Measurements from ENCODE around the gene MAGI2.

MAGI2 gene

DNA sequence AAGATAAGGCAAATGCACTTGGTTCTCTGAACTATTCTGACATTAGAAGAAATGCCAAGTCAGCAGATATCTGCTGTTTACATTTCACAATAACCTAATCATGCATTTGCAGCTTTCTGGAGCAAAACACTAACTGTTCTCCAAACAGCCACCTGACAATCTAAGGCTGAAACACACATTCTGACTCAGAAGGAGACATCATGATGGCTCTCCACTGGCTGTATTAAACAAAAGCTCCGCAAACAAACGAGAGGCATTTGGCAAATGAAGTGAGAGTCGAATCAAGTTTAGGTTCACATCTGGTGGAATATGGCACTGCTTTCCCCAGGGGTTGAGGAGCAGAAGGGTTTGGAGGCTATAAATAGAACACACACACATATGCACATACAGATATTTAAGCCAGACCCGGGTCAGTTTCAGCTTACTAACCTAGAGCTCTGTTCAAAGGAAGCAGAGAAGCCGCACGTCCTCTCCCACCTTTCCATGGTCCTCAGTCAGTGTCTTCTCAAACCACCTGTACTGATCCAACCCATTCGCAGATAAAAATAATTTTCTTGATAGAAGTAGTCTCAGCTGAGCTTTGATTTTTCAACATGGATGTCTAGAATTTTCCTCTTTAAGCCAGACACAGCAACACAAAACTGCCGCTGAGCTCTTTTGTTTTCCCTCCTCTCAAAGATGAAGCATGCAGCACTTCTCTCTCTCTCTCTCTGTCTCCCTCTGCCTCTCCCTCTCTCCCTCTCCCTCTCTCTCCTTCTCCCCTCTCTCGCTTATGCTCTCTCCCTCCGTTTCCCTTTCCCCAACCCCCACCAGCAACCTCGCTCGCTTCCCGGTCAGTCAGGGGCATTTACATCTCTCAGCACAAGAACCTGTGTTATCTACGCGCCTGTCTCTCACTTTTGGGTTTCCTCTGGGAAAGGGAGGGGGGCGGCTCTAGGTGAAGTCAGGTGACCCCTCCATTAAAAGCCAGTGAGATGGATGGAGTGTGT lies 682.8 kb downstream of the MAGI2 start:
- no peaks in the 10 kb centered on the region for H3K9me3 ChIP-seq (ENCODE audit: severe bottlenecking)
- H3K27me3 ChIP-seq (ENCODE audit: insufficient read depth, poor library complexity, severe bottlenecking), result peaks cover 32% of the 10 kb centered on the region
- ATAC-seq (ENCODE audit: low read depth) (no peak), DNase-seq (ENCODE audit: low spot score) (no peak)
- no peak overlapping the region for H3K4me3 ChIP-seq (ENCODE audit: severe bottlenecking)
- no peak overlapping the region for H3K27ac ChIP-seq (ENCODE audit: poor library complexity, severe bottlenecking)
- TF ChIP-seq, protein P1, sequence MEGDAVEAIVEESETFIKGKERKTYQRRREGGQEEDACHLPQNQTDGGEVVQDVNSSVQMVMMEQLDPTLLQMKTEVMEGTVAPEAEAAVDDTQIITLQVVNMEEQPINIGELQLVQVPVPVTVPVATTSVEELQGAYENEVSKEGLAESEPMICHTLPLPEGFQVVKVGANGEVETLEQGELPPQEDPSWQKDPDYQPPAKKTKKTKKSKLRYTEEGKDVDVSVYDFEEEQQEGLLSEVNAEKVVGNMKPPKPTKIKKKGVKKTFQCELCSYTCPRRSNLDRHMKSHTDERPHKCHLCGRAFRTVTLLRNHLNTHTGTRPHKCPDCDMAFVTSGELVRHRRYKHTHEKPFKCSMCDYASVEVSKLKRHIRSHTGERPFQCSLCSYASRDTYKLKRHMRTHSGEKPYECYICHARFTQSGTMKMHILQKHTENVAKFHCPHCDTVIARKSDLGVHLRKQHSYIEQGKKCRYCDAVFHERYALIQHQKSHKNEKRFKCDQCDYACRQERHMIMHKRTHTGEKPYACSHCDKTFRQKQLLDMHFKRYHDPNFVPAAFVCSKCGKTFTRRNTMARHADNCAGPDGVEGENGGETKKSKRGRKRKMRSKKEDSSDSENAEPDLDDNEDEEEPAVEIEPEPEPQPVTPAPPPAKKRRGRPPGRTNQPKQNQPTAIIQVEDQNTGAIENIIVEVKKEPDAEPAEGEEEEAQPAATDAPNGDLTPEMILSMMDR (IDR thresholded peaks at IDR 0.05; ENCODE audit: poor library complexity, severe bottlenecking), result no peak
- H3K4me1 ChIP-seq (ENCODE audit: insufficient read depth, poor library complexity, severe bottlenecking), result no peaks in the 10 kb centered on the region
- no peaks in the 10 kb centered on the region for H3K36me3 ChIP-seq (ENCODE audit: low read depth)

DNA sequence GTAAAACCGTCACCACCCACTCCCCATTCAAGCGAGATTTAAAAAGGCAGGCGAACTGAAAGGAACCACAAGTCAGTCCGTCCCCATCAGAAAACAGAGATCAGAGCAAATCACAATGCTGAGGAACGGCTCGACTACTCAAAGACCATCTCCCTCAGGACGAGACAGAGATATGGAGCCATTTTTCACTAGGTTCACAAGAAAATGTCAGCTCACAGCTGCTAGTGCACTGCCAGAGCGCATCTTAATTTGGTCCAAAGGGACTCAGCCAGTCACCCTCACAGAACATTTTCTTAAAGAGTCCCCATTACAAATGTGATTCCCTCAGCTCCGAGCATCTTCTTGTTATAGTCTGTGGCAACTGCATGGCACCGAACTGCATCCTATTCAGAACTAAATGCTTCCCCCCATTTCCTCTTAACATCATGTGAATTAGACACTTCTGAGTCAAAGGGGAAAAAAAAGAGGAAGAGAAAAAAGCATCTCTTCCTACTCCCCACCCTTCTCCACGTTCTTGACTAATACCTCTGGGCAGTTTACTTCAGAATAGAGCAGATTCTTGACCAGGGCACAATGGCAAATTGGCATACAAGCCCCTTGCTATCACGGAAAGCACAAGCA lies 683.9 kb downstream of the MAGI2 start:
- DNase-seq (ENCODE audit: low spot score), result no peak

DNA sequence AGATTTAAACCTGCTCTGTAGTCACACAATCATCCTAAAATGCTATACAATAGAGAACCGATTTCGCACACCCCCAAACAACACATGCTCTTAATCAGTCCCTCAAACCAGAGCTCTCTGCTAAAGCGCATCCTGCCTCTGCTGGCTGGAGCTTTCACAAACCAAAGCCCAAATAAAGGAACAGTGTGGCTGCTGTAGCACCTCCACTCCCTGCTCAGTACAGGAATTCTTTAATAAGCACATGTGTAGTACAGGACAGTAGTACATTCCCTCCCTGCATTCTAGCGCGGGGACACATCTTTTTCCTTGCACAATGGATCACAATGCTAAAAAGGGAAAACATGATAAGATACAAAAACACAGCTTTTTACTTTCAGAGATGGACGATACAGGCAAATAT lies 684.6 kb downstream of the MAGI2 start:
- Histone ChIP-seq H3K27me3 (ENCODE audit: insufficient read depth, poor library complexity, severe bottlenecking) (peaks cover 32% of the 10 kb centered on the region), H3K36me3 (ENCODE audit: low read depth) (no peaks in the 10 kb centered on the region), H3K4me1 (ENCODE audit: insufficient read depth, poor library complexity, severe bottlenecking) (no peaks in the 10 kb centered on the region), H3K27ac (ENCODE audit: poor library complexity, severe bottlenecking) (no peak overlapping the region), H3K9me3 (ENCODE audit: severe bottlenecking) (no peaks in the 10 kb centered on the region), H3K4me3 (ENCODE audit: severe bottlenecking) (no peak overlapping the region)
- DNase-seq (ENCODE audit: low spot score) (no peak), ATAC-seq (ENCODE audit: low read depth) (no peak)
- TF ChIP-seq, protein P1 (IDR thresholded peaks at IDR 0.05; ENCODE audit: poor library complexity, severe bottlenecking), result no peak

More for the DNA sequence above, 683.9 kb downstream of the MAGI2 start:
- no peaks in the 10 kb centered on the region for H3K4me1 ChIP-seq (ENCODE audit: insufficient read depth, poor library complexity, severe bottlenecking)
- no peaks in the 10 kb centered on the region for H3K9me3 ChIP-seq (ENCODE audit: severe bottlenecking)
- H3K27me3 ChIP-seq (ENCODE audit: insufficient read depth, poor library complexity, severe bottlenecking), result peaks cover 32% of the 10 kb centered on the region
- no peak overlapping the region for H3K4me3 ChIP-seq (ENCODE audit: severe bottlenecking)
- TF ChIP-seq, protein P1 (IDR thresholded peaks at IDR 0.05; ENCODE audit: poor library complexity, severe bottlenecking), result no peak
- ATAC-seq (ENCODE audit: low read depth), result no peak
- no peaks in the 10 kb centered on the region for H3K36me3 ChIP-seq (ENCODE audit: low read depth)
- no peak overlapping the region for H3K27ac ChIP-seq (ENCODE audit: poor library complexity, severe bottlenecking)

DNA sequence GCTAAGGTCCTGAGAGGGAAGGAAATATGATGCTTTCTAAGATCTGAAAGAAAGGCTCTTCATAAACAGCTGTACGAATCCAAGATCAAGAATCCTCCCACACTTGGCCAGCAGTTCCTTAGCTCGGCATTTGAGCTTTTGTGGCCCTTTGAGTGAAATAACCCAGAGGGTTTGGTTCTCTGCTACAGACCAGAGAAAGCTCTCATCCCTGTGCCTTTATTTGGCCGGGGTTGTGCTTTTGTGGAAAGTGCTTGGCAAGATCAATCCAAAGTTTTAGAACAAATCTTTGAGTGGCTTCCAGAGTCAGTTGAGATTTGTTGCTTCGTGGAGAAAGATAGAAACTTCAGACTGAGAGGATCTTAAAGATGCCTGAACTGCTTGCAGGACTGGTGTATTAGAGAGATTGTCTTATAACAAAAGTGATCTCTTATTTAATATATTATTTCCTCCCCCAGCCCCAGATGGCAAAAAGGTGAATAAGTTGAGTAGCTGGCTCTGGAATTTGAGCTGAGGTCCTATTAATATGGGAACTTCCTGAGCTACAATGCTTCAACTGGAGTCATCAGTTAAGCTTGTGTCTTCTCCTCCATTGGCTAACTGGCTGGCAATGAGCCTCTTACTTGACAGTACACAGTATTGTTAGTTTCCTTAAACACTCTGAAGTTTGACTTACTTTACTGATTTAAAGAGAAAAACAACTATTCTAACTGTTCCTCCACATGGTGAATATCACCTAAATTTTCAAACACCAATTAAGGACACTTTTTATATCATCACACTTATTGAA lies 687.3 kb downstream of the MAGI2 start:
- DNase-seq (ENCODE audit: low spot score) (no peak), ATAC-seq (ENCODE audit: low read depth) (no peak)
- no peaks in the 10 kb centered on the region for H3K4me1 ChIP-seq (ENCODE audit: insufficient read depth, poor library complexity, severe bottlenecking)
- H3K27me3 ChIP-seq (ENCODE audit: insufficient read depth, poor library complexity, severe bottlenecking), result peaks cover 21% of the 10 kb centered on the region
- no peak overlapping the region for H3K4me3 ChIP-seq (ENCODE audit: severe bottlenecking)
- TF ChIP-seq, protein P1 (IDR thresholded peaks at IDR 0.05; ENCODE audit: poor library complexity, severe bottlenecking), result no peak
- H3K9me3 ChIP-seq (ENCODE audit: severe bottlenecking), result no peaks in the 10 kb centered on the region
- H3K36me3 ChIP-seq (ENCODE audit: low read depth), result no peaks in the 10 kb centered on the region
- no peak overlapping the region for H3K27ac ChIP-seq (ENCODE audit: poor library complexity, severe bottlenecking)
